WTC11 (cell line): ENCODE data around the gene TMTC1. TPM values are rescaled to one million over a fixed set of nuclear protein-coding genes. Genes with fewer than 3 reads are reported as not detected.
A peak's percentile ranks its signal among the peaks of the same experiment; 100 is the strongest.

Source experiments
- ATAC-seq: fragments of 200-7000 bp; cut with Tn5 transposase; 2 replicates; pipeline ENCODE4 v1.10.0; 2021; ENCODE audit warnings: mild to moderate bottlenecking, moderate library complexity
- CTCF ChIA-PET: fragments of 300-600 bp; sonication (Branson Sonifier 250); formaldehyde crosslinking; loops from one replicate; lab custom pipeline; 2021; ENCODE audit warnings: antibody characterized with exemption; lab: Charles Lee
- POLR2A ChIA-PET: fragments of 350-600 bp; sonication (Branson Sonifier 250); formaldehyde crosslinking; loops from one replicate; lab custom pipeline; 2021; ENCODE audit warnings: antibody characterized with exemption; lab: Charles Lee
- DNase-seq: peaks from one replicate; pipeline ENCODE4 v3.0.0; 2021; ENCODE audit warnings: low spot score
- H3K27ac Mint-ChIP-seq: 2 replicates; pipeline ENCODE4 v1.8.0; 2021; ENCODE audit warnings: mixed read lengths
- H3K27me3 Mint-ChIP-seq: 2 replicates; pipeline ENCODE4 v1.8.0; 2021; ENCODE audit warnings: low read depth, mild to moderate bottlenecking, moderate library complexity, mixed read lengths
- H3K36me3 Mint-ChIP-seq: 2 replicates; pipeline ENCODE4 v1.8.0; 2021; ENCODE audit warnings: mixed read lengths
- H3K4me1 Mint-ChIP-seq: 2 replicates; pipeline ENCODE4 v1.8.0; 2022; ENCODE audit warnings: mixed read lengths
- H3K4me3 Mint-ChIP-seq: 2 replicates; pipeline ENCODE4 v1.8.0; 2021; ENCODE audit warnings: mild to moderate bottlenecking, moderate library complexity, mixed read lengths
- H3K9me3 Mint-ChIP-seq: 2 replicates; pipeline ENCODE4 v1.8.0; 2021; ENCODE audit warnings: mixed read lengths
- ATF1 ChIP-seq: sonication (generic); formaldehyde crosslinking; IDR thresholded peaks from 2 replicates; pipeline ENCODE4 v1.8.1; 2023; ENCODE audit warnings: mild to moderate bottlenecking, moderate library complexity, missing genetic modification reagents
- CBFB ChIP-seq: sonication (generic); formaldehyde crosslinking; IDR thresholded peaks from 2 replicates; pipeline ENCODE4 v1.8.1; 2022; ENCODE audit warnings: mild to moderate bottlenecking, low read depth, missing genetic modification reagents
- ELF4 ChIP-seq: sonication (generic); formaldehyde crosslinking; IDR thresholded peaks from 2 replicates; pipeline ENCODE4 v1.8.1; 2022; ENCODE audit warnings: low read depth, mild to moderate bottlenecking, moderate library complexity, missing genetic modification reagents
- ESRRA ChIP-seq: sonication (generic); formaldehyde crosslinking; IDR thresholded peaks from 2 replicates; pipeline ENCODE4 v1.8.1; 2022; ENCODE audit warnings: mild to moderate bottlenecking, missing genetic modification reagents, borderline replicate concordance
- FOXK1 ChIP-seq: sonication (generic); formaldehyde crosslinking; IDR thresholded peaks from 2 replicates; pipeline ENCODE4 v1.8.0; 2022; ENCODE audit warnings: mild to moderate bottlenecking, moderate library complexity, missing genetic modification reagents
- GTF2I ChIP-seq: fragments of 250-450 bp; sonication (Bioruptor Pico); conservative IDR thresholded peaks from 2 replicates; pipeline ENCODE4 v1.4.0; 2021; ENCODE audit warnings: mild to moderate bottlenecking
- IRF2 ChIP-seq: sonication (generic); formaldehyde crosslinking; IDR thresholded peaks from 2 replicates; pipeline ENCODE4 v1.8.0; 2022; ENCODE audit warnings: low read depth, missing genetic modification reagents, borderline replicate concordance
- KAT7 ChIP-seq: sonication (generic); formaldehyde crosslinking; IDR thresholded peaks from 2 replicates; pipeline ENCODE4 v1.8.1; 2023; ENCODE audit warnings: missing genetic modification reagents, mild to moderate bottlenecking, borderline replicate concordance
- MXD4 ChIP-seq: fragments of 250-450 bp; sonication (Bioruptor Pico); IDR thresholded peaks from 2 replicates; pipeline ENCODE4 v1.8.0; 2021; ENCODE audit warnings: mild to moderate bottlenecking, moderate library complexity, borderline replicate concordance
- RELA ChIP-seq: sonication (generic); formaldehyde crosslinking; IDR thresholded peaks from 2 replicates; pipeline ENCODE4 v1.8.1; 2022; ENCODE audit warnings: missing genetic modification reagents, mild to moderate bottlenecking, borderline replicate concordance
- SOX15 ChIP-seq: fragments of 250-450 bp; sonication (Bioruptor Pico); IDR thresholded peaks from 2 replicates; pipeline ENCODE4 v1.9.0; 2021; ENCODE audit warnings: mild to moderate bottlenecking
- SP1 ChIP-seq: sonication (generic); formaldehyde crosslinking; conservative IDR thresholded peaks from 2 replicates; pipeline ENCODE4 v1.8.1; 2022; ENCODE audit warnings: missing genetic modification reagents
- TCF7 ChIP-seq: sonication (generic); formaldehyde crosslinking; IDR thresholded peaks from 2 replicates; pipeline ENCODE4 v1.8.0; 2022; ENCODE audit warnings: mild to moderate bottlenecking, low read depth, missing genetic modification reagents, moderate library complexity
- TP53 ChIP-seq: sonication (generic); formaldehyde crosslinking; IDR thresholded peaks from 2 replicates; pipeline ENCODE4 v1.8.1; 2023; ENCODE audit warnings: mild to moderate bottlenecking, missing genetic modification reagents
- ZNF317 ChIP-seq: sonication (generic); formaldehyde crosslinking; IDR thresholded peaks from 2 replicates; pipeline ENCODE4 v1.8.1; 2023; ENCODE audit warnings: low read depth, mild to moderate bottlenecking, moderate library complexity, missing genetic modification reagents, borderline replicate concordance
- total RNA-seq: library from RNA; stranded (reverse); gene quantifications from 3 replicates; pipeline ENCODE4 v1.2.3, GENCODE V29; 2021
- TF ChIP-seq, protein P1 (sequence below): sonication (generic); formaldehyde crosslinking; IDR thresholded peaks from 2 replicates; pipeline ENCODE4 v1.8.0; 2022; ENCODE audit warnings: mild to moderate bottlenecking, missing genetic modification reagents
- TF ChIP-seq, protein P2 (sequence below): sonication (generic); formaldehyde crosslinking; IDR thresholded peaks from 2 replicates; pipeline ENCODE4 v1.8.1; 2023; ENCODE audit warnings: mild to moderate bottlenecking, missing genetic modification reagents, moderate library complexity
- TF ChIP-seq, protein P3 (sequence below): fragments of 250-450 bp; sonication (Bioruptor Pico); IDR thresholded peaks from 2 replicates; pipeline ENCODE4 v2.1.2; 2022; ENCODE audit warnings: mild to moderate bottlenecking, moderate library complexity
- TF ChIP-seq, protein P4 (sequence below): fragments of 250-450 bp; sonication (Bioruptor Pico); IDR thresholded peaks from 2 replicates; pipeline ENCODE4 v1.8.0; 2021; ENCODE audit warnings: mild to moderate bottlenecking
- TF ChIP-seq, protein P5 (sequence below): sonication (generic); formaldehyde crosslinking; IDR thresholded peaks from 2 replicates; pipeline ENCODE4 v1.8.1; 2022; ENCODE audit warnings: low read depth, mild to moderate bottlenecking, moderate library complexity, missing genetic modification reagents, borderline replicate concordance
- TF ChIP-seq, protein P6 (sequence below): fragments of 200-600 bp; IDR thresholded peaks from 2 replicates; pipeline ENCODE4 v1.8.0; 2022; ENCODE audit warnings: antibody characterized with exemption
- TF ChIP-seq, protein P7 (sequence below): sonication (generic); formaldehyde crosslinking; IDR thresholded peaks from 2 replicates; pipeline ENCODE4 v1.8.0; 2022; ENCODE audit warnings: mild to moderate bottlenecking, missing genetic modification reagents
- TF ChIP-seq, protein P8 (sequence below): sonication (generic); formaldehyde crosslinking; IDR thresholded peaks from 2 replicates; pipeline ENCODE4 v1.8.0; 2023; ENCODE audit warnings: mild to moderate bottlenecking, missing genetic modification reagents
- TF ChIP-seq, protein P9 (sequence below): sonication (generic); formaldehyde crosslinking; IDR thresholded peaks from 2 replicates; pipeline ENCODE4 v1.8.0; 2023; ENCODE audit warnings: missing genetic modification reagents

TMTC1 gene
- total RNA-seq, 1 experiment from 2014 or later: 17.3 TPM

DNA sequence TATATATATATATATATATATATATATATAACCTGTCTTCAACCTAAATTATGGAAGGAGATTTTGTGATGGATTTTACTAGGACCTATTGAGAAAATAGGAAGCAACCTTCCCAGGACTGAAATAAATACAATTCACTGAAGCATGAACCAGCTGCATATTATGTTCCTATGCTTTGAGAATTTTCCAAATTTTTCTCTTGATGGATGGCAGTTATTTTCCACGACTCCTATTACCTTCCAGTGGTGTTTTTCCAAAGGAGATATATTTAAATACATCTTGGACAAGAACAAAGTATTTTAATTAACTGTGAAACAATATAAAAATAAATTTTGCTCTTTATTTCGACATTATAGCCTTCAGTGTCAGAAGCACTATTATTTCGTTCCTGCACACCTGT lies 87.9 kb downstream of the TMTC1 start (continued):
- TF ChIP-seq, protein P1, sequence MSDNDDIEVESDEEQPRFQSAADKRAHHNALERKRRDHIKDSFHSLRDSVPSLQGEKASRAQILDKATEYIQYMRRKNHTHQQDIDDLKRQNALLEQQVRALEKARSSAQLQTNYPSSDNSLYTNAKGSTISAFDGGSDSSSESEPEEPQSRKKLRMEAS: no peak
- no peak for TF ChIP-seq ESRRA (CRISPR knock-in tag)
- TF ChIP-seq SOX15 (CRISPR knock-in tag): no peak
- no peak for TF ChIP-seq ATF1 (CRISPR knock-in tag)
- no peak for TF ChIP-seq CBFB
- no peak for TF ChIP-seq SP1 (CRISPR knock-in tag)
- TF ChIP-seq KAT7 (CRISPR knock-in tag): no peak
- TF ChIP-seq RELA (CRISPR knock-in tag): no peak
- TF ChIP-seq, protein P2, sequence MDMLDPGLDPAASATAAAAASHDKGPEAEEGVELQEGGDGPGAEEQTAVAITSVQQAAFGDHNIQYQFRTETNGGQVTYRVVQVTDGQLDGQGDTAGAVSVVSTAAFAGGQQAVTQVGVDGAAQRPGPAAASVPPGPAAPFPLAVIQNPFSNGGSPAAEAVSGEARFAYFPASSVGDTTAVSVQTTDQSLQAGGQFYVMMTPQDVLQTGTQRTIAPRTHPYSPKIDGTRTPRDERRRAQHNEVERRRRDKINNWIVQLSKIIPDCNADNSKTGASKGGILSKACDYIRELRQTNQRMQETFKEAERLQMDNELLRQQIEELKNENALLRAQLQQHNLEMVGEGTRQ: no peak
- TF ChIP-seq FOXK1 (CRISPR knock-in tag): no peak
- TF ChIP-seq MXD4 (CRISPR knock-in tag): no peak
- TF ChIP-seq, protein P3, sequence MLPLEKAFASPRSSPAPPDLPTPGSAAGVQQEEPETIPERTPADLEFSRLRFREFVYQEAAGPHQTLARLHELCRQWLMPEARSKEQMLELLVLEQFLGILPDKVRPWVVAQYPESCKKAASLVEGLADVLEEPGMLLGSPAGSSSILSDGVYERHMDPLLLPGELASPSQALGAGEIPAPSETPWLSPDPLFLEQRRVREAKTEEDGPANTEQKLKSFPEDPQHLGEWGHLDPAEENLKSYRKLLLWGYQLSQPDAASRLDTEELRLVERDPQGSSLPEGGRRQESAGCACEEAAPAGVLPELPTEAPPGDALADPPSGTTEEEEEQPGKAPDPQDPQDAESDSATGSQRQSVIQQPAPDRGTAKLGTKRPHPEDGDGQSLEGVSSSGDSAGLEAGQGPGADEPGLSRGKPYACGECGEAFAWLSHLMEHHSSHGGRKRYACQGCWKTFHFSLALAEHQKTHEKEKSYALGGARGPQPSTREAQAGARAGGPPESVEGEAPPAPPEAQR: no peak
- TF ChIP-seq, protein P4, sequence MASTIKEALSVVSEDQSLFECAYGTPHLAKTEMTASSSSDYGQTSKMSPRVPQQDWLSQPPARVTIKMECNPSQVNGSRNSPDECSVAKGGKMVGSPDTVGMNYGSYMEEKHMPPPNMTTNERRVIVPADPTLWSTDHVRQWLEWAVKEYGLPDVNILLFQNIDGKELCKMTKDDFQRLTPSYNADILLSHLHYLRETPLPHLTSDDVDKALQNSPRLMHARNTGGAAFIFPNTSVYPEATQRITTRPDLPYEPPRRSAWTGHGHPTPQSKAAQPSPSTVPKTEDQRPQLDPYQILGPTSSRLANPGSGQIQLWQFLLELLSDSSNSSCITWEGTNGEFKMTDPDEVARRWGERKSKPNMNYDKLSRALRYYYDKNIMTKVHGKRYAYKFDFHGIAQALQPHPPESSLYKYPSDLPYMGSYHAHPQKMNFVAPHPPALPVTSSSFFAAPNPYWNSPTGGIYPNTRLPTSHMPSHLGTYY: no peak
- no peak for TF ChIP-seq TP53

DNA sequence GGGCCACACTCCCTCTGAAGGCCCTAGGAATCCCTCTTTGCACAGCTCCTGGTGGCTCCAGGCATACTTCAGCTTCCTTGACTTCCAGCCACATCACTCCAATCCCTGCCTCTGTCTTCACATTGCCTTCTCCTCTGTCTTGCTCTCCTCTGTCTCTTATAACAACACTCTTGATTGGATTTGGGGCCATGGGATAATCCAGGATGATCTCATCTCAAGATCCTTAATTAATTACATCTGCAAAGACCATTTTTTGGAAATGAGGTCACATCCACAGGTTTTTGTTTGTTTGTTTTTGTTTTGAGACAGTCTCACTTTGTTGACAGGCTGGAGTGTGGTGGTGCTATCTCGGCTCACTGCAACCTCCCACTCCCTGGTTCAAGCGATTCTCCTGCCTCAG lies 88.7 kb downstream of the TMTC1 start:
- H3K4me3 Mint-ChIP-seq: no peak overlapping the region
- ChIA-PET POLR2A (no interaction called here), CTCF (interaction anchor here (1.1 kb wide), 1 partner anchor 14 kb away, joined by 3 read pairs; no protein-coding TSS in a partner anchor)
- no peaks in the 10 kb centered on the region for H3K9me3 Mint-ChIP-seq
- H3K27me3 Mint-ChIP-seq: no peaks in the 10 kb centered on the region
- no peak for ATAC-seq
- peaks cover 49% of the 10 kb centered on the region for H3K4me1 Mint-ChIP-seq
- DNase-seq: no peak
- no peaks in the 10 kb centered on the region for H3K36me3 Mint-ChIP-seq
- H3K27ac Mint-ChIP-seq: peak overlapping the region; percentile 16
- TF ChIP-seq IRF2 (CRISPR knock-in tag) (no peak), GTF2I (no peak), RELA (CRISPR knock-in tag) (no peak), ZNF317 (CRISPR knock-in tag) (no peak), MXD4 (CRISPR knock-in tag) (no peak), TCF7 (CRISPR knock-in tag) (no peak), ELF4 (CRISPR knock-in tag) (no peak), SP1 (CRISPR knock-in tag) (no peak), CBFB (no peak)
- TF ChIP-seq, protein P5, sequence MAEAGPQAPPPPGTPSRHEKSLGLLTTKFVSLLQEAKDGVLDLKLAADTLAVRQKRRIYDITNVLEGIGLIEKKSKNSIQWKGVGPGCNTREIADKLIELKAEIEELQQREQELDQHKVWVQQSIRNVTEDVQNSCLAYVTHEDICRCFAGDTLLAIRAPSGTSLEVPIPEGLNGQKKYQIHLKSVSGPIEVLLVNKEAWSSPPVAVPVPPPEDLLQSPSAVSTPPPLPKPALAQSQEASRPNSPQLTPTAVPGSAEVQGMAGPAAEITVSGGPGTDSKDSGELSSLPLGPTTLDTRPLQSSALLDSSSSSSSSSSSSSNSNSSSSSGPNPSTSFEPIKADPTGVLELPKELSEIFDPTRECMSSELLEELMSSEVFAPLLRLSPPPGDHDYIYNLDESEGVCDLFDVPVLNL (CRISPR knock-in tag): no peak
- TF ChIP-seq, protein P6, sequence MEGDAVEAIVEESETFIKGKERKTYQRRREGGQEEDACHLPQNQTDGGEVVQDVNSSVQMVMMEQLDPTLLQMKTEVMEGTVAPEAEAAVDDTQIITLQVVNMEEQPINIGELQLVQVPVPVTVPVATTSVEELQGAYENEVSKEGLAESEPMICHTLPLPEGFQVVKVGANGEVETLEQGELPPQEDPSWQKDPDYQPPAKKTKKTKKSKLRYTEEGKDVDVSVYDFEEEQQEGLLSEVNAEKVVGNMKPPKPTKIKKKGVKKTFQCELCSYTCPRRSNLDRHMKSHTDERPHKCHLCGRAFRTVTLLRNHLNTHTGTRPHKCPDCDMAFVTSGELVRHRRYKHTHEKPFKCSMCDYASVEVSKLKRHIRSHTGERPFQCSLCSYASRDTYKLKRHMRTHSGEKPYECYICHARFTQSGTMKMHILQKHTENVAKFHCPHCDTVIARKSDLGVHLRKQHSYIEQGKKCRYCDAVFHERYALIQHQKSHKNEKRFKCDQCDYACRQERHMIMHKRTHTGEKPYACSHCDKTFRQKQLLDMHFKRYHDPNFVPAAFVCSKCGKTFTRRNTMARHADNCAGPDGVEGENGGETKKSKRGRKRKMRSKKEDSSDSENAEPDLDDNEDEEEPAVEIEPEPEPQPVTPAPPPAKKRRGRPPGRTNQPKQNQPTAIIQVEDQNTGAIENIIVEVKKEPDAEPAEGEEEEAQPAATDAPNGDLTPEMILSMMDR: no peak
- TF ChIP-seq, protein P7, sequence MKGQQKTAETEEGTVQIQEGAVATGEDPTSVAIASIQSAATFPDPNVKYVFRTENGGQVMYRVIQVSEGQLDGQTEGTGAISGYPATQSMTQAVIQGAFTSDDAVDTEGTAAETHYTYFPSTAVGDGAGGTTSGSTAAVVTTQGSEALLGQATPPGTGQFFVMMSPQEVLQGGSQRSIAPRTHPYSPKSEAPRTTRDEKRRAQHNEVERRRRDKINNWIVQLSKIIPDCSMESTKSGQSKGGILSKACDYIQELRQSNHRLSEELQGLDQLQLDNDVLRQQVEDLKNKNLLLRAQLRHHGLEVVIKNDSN (CRISPR knock-in tag): no peak
- TF ChIP-seq, protein P4: no peak
- TF ChIP-seq, protein P8, sequence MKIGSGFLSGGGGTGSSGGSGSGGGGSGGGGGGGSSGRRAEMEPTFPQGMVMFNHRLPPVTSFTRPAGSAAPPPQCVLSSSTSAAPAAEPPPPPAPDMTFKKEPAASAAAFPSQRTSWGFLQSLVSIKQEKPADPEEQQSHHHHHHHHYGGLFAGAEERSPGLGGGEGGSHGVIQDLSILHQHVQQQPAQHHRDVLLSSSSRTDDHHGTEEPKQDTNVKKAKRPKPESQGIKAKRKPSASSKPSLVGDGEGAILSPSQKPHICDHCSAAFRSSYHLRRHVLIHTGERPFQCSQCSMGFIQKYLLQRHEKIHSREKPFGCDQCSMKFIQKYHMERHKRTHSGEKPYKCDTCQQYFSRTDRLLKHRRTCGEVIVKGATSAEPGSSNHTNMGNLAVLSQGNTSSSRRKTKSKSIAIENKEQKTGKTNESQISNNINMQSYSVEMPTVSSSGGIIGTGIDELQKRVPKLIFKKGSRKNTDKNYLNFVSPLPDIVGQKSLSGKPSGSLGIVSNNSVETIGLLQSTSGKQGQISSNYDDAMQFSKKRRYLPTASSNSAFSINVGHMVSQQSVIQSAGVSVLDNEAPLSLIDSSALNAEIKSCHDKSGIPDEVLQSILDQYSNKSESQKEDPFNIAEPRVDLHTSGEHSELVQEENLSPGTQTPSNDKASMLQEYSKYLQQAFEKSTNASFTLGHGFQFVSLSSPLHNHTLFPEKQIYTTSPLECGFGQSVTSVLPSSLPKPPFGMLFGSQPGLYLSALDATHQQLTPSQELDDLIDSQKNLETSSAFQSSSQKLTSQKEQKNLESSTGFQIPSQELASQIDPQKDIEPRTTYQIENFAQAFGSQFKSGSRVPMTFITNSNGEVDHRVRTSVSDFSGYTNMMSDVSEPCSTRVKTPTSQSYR (CRISPR knock-in tag): no peak
- TF ChIP-seq, protein P9, sequence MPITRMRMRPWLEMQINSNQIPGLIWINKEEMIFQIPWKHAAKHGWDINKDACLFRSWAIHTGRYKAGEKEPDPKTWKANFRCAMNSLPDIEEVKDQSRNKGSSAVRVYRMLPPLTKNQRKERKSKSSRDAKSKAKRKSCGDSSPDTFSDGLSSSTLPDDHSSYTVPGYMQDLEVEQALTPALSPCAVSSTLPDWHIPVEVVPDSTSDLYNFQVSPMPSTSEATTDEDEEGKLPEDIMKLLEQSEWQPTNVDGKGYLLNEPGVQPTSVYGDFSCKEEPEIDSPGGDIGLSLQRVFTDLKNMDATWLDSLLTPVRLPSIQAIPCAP (CRISPR knock-in tag): no peak
